Measurements from ENCODE around the gene ARF1. TPM values are rescaled to one million over a fixed set of nuclear protein-coding genes. Genes with fewer than 3 reads are reported as not detected.

Gene ARF1
- total and polyA plus RNA-seq, 2 experiments from 2014 or later: 250 to 609 TPM

DNA sequence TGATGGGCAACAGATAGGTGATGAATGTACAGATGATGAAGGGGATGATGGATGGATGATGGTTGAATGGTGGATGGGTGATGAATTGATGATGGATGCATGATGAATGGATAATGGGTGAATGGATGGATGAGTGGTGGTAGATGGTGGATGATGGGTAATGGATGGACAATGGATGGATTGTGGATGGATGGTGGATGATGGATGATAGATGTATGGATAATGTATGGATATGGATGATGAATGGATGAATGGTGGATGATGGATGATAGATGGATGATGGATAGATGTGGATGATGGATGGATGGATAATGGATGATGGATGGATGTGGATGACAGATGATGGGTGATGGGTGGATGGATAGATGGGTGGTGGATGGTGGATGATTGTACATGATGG is 40.0 kb upstream of the ARF1 start:
- H3K4me2 ChIP-seq: no peak overlapping the region
- peaks cover 29% of the 10 kb centered on the region for H3K27me3 ChIP-seq
- no peaks in the 10 kb centered on the region for H3K79me2 ChIP-seq
- H3K27ac ChIP-seq: no peak overlapping the region
- no peaks in the 10 kb centered on the region for H3K36me3 ChIP-seq (replicated peaks; ENCODE audit: insufficient read depth, low read depth)
- H2AFZ ChIP-seq: no peak overlapping the region
- no peak for TF ChIP-seq EZH2phosphoT487 (IDR thresholded peaks at IDR 0.05; ENCODE audit: low read depth, severe bottlenecking, unreplicated experiment)
- no peak for TF ChIP-seq EZH2 (IDR thresholded peaks at IDR 0.05; ENCODE audit: borderline replicate concordance)
- TF ChIP-seq, protein P1, sequence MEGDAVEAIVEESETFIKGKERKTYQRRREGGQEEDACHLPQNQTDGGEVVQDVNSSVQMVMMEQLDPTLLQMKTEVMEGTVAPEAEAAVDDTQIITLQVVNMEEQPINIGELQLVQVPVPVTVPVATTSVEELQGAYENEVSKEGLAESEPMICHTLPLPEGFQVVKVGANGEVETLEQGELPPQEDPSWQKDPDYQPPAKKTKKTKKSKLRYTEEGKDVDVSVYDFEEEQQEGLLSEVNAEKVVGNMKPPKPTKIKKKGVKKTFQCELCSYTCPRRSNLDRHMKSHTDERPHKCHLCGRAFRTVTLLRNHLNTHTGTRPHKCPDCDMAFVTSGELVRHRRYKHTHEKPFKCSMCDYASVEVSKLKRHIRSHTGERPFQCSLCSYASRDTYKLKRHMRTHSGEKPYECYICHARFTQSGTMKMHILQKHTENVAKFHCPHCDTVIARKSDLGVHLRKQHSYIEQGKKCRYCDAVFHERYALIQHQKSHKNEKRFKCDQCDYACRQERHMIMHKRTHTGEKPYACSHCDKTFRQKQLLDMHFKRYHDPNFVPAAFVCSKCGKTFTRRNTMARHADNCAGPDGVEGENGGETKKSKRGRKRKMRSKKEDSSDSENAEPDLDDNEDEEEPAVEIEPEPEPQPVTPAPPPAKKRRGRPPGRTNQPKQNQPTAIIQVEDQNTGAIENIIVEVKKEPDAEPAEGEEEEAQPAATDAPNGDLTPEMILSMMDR (IDR thresholded peaks at IDR 0.05; ENCODE audit: poor library complexity): no peak
- H3K9me2 ChIP-seq (replicated peaks; ENCODE audit: insufficient read depth): no peaks in the 10 kb centered on the region
- DNase-seq (ENCODE audit: low spot score): no peak
- H4K20me1 ChIP-seq (ENCODE audit: insufficient read depth, poor library complexity, severe bottlenecking): no peaks in the 10 kb centered on the region
- no peak overlapping the region for H3K4me3 ChIP-seq
- H3K4me1 ChIP-seq (ENCODE audit: insufficient read depth): no peaks in the 10 kb centered on the region
- H3K9me3 ChIP-seq (ENCODE audit: low read depth): no peaks in the 10 kb centered on the region

DNA sequence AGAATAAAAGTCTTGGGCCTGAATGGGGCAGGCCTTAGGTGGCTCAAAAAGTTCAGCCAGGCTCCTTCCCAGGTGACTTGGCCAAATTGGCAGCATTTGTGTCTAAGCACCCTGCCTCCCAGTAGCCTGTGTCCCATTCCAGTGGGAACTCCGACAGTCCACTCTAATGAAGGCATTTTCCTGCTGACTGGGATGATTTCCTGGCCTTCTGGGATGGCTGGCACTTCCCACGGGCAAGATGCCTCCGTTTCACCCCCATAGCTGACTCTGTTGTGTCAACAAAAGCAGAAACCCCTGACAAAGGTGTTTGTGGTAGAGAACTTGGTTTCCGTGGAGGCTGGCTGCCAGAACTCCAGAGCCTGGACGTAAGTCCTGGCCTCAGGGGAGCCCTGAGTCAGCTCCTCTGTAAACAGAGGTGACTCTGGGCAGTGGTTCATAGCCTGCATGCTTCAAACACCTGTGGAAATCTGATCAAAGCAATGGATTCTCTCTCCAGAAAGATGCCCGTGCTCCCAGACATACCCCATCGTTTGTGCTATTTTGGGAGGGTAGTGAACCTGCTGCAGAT is 39.1 kb upstream of the ARF1 start:
- H2AFZ ChIP-seq: no peak overlapping the region
- H3K9me3 ChIP-seq (ENCODE audit: low read depth): no peaks in the 10 kb centered on the region
- H3K79me2 ChIP-seq: no peaks in the 10 kb centered on the region
- H4K20me1 ChIP-seq (ENCODE audit: insufficient read depth, poor library complexity, severe bottlenecking): no peaks in the 10 kb centered on the region
- 28% methylated on average over 7 of the region's 7 CpGs for WGBS (ENCODE audit: low lambda C conversion rate, missing lambda C conversion rate)
- DNase-seq (ENCODE audit: low spot score): no peak
- H3K27me3 ChIP-seq: peaks cover 23% of the 10 kb centered on the region
- H3K4me1 ChIP-seq (ENCODE audit: insufficient read depth): no peaks in the 10 kb centered on the region
- H3K9me2 ChIP-seq (replicated peaks; ENCODE audit: insufficient read depth): no peaks in the 10 kb centered on the region
- H3K36me3 ChIP-seq (replicated peaks; ENCODE audit: insufficient read depth, low read depth): no peaks in the 10 kb centered on the region
- H3K27ac ChIP-seq: no peak overlapping the region
- H3K4me3 ChIP-seq: no peak overlapping the region
- H3K4me2 ChIP-seq: no peak overlapping the region
- TF ChIP-seq EZH2phosphoT487 (IDR thresholded peaks at IDR 0.05; ENCODE audit: low read depth, severe bottlenecking, unreplicated experiment) (no peak), EZH2 (IDR thresholded peaks at IDR 0.05; ENCODE audit: borderline replicate concordance) (no peak)
- TF ChIP-seq, protein P1 (IDR thresholded peaks at IDR 0.05; ENCODE audit: poor library complexity): no peak

GRCh38 chr1:228044961-228045360 is 37.5 kb upstream of the ARF1 start:
- Histone ChIP-seq H3K4me2 (no peak overlapping the region), H3K27ac (no peak overlapping the region), H3K4me1 (ENCODE audit: insufficient read depth) (no peaks in the 10 kb centered on the region), H3K36me3 (replicated peaks; ENCODE audit: insufficient read depth, low read depth) (no peaks in the 10 kb centered on the region), H3K9me3 (ENCODE audit: low read depth) (no peaks in the 10 kb centered on the region), H3K9me2 (replicated peaks; ENCODE audit: insufficient read depth) (no peaks in the 10 kb centered on the region), H3K79me2 (no peaks in the 10 kb centered on the region), H3K27me3 (peaks cover 7% of the 10 kb centered on the region), H4K20me1 (ENCODE audit: insufficient read depth, poor library complexity, severe bottlenecking) (no peaks in the 10 kb centered on the region), H2AFZ (no peak overlapping the region), H3K4me3 (no peak overlapping the region)
- DNase-seq (ENCODE audit: low spot score): no peak
- TF ChIP-seq, protein P1 (IDR thresholded peaks at IDR 0.05; ENCODE audit: poor library complexity): no peak
- TF ChIP-seq EZH2phosphoT487 (IDR thresholded peaks at IDR 0.05; ENCODE audit: low read depth, severe bottlenecking, unreplicated experiment): no peak
- TF ChIP-seq EZH2 (IDR thresholded peaks at IDR 0.05; ENCODE audit: borderline replicate concordance): no peak
- WGBS (ENCODE audit: low lambda C conversion rate, missing lambda C conversion rate): 39% methylated on average over 3 of the region's 3 CpGs

GRCh38 chr1:228045405-228045804 is 37.1 kb upstream of the ARF1 start:
- Histone ChIP-seq H3K9me2 (replicated peaks; ENCODE audit: insufficient read depth) (no peaks in the 10 kb centered on the region), H4K20me1 (ENCODE audit: insufficient read depth, poor library complexity, severe bottlenecking) (no peaks in the 10 kb centered on the region), H3K4me1 (ENCODE audit: insufficient read depth) (no peaks in the 10 kb centered on the region), H3K4me2 (no peak overlapping the region), H3K4me3 (no peak overlapping the region), H3K36me3 (replicated peaks; ENCODE audit: insufficient read depth, low read depth) (no peaks in the 10 kb centered on the region), H2AFZ (no peak overlapping the region), H3K9me3 (ENCODE audit: low read depth) (no peaks in the 10 kb centered on the region), H3K79me2 (no peaks in the 10 kb centered on the region), H3K27ac (no peak overlapping the region), H3K27me3 (peaks cover 5% of the 10 kb centered on the region)
- DNase-seq (ENCODE audit: low spot score): no peak
- TF ChIP-seq EZH2phosphoT487 (IDR thresholded peaks at IDR 0.05; ENCODE audit: low read depth, severe bottlenecking, unreplicated experiment) (no peak), EZH2 (IDR thresholded peaks at IDR 0.05; ENCODE audit: borderline replicate concordance) (no peak)
- TF ChIP-seq, protein P1 (IDR thresholded peaks at IDR 0.05; ENCODE audit: poor library complexity): no peak
- WGBS (ENCODE audit: low lambda C conversion rate, missing lambda C conversion rate): 67% methylated on average over 7 of the region's 7 CpGs
